ENCODE measurements around the gene SLC35E2B. TPM values are rescaled to one million over a fixed set of nuclear protein-coding genes. Genes with fewer than 3 reads are reported as not detected.

The SLC35E2B gene
- polyA plus RNA-seq, 3 donors: 59.0 to 65.3 (median 61.1) TPM

DNA sequence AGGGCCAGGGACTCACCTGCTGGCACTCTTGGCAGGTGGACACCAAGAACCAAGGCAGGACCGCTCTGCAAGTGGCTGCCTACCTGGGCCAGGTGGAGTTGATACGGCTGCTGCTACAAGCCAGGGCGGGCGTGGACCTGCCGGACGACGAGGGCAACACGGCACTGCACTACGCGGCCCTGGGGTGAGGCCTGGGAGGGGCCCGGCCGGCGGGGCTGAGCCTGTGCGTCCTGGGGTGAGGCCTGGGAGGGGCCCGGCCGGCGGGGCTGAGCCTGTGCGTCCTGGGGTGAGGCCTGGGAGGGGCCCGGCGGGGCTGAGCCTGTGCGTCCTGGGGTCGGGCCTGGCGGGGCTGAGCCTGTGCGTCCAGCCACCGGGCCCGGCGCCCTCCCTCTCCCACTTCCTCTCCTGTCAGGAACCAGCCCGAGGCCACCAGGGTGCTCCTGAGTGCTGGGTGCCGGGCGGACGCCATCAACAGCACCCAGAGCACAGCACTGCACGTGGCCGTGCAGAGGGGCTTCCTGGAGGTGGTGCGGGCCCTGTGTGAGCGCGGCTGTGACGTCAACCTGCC, 65.2 kb downstream of the SLC35E2B start:
- no peak for DNase-seq (ENCODE audit: low read depth in 3 of 3, low spot score in 2 of 3)

DNA sequence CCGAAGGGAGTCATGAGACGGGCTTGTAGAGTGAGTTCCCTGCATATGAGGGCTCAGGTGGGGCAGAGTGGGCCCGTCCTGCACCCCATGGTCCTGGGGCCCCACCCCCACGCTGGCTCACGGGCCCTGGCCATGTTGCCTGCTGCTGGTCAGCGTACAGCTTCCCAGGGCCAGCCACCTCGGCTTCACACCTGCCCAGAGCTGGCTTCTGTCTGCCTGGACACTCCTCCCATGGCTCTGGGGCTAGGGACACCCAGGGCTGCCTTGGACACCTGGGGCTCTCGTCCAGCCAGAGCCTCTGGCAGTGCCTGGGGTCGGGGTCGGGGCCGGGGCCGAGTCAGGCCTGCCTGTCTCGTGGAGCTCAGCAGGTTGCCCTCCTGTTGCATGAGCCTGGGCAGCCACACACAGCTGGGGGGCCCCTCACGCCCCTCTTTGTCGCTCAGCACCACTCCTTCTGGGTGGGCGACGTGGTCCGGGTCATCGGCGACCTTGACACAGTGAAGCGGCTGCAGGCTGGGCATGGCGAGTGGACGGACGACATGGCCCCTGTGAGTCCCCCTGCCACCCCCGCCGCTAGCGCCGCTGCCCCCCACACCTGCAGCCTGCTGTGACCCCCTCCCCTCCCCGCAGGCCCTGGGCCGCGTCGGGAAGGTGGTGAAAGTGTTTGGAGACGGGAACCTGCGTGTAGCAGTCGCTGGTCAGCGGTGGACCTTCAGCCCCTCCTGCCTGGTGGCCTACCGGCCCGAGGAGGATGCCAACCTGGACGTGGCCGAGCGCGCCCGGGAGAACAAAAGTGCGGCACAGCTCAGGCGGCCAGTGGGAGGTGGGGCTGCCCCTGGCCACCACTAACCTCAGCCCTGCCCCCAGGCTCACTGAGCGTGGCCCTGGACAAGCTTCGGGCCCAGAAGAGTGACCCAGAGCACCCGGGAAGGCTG, 66.1 kb downstream of the SLC35E2B start:
- no peak for DNase-seq (ENCODE audit: low read depth in 3 of 3, low spot score in 2 of 3)

DNA sequence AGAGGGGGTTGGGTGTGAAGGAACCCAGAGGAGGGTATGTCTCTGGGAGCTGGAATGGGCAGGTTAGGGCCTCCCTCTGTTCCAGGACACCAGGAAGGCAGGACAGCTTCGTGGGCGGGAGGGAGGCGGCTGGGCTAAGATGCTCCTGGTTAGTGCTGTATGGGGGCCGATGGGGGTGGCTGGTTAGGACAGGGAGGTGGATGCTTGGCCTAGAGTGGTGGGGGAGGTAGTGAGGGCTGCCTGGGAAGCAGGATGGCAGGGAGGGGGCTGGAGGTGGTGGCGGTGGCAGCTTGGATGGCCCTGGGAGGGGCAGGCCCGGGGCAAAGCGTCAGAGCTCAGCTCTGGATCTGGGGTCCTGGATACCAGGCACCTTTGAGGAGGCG, 66.8 kb downstream of the SLC35E2B start:
- DNase-seq (ENCODE audit: low read depth in 3 of 3, low spot score in 2 of 3): no peak

DNA sequence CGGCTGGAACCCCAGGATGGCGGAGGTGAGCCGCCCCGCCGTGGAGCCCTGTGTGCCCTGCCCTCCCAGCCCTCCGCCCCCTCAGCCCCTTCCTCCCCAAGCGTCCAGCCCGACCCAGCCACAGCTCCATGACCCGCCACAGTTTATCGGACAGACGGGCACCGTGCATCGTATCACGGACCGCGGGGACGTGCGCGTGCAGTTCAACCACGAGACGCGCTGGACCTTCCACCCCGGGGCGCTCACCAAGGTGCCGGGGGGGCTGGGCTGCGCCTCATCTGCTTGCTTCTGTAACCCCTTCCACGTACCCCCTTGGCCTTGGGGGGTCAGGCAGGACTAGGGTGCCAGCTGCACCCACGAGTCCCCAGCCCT, 67.2 kb downstream of the SLC35E2B start:
- no peak for DNase-seq (ENCODE audit: low read depth in 3 of 3, low spot score in 2 of 3)

DNA sequence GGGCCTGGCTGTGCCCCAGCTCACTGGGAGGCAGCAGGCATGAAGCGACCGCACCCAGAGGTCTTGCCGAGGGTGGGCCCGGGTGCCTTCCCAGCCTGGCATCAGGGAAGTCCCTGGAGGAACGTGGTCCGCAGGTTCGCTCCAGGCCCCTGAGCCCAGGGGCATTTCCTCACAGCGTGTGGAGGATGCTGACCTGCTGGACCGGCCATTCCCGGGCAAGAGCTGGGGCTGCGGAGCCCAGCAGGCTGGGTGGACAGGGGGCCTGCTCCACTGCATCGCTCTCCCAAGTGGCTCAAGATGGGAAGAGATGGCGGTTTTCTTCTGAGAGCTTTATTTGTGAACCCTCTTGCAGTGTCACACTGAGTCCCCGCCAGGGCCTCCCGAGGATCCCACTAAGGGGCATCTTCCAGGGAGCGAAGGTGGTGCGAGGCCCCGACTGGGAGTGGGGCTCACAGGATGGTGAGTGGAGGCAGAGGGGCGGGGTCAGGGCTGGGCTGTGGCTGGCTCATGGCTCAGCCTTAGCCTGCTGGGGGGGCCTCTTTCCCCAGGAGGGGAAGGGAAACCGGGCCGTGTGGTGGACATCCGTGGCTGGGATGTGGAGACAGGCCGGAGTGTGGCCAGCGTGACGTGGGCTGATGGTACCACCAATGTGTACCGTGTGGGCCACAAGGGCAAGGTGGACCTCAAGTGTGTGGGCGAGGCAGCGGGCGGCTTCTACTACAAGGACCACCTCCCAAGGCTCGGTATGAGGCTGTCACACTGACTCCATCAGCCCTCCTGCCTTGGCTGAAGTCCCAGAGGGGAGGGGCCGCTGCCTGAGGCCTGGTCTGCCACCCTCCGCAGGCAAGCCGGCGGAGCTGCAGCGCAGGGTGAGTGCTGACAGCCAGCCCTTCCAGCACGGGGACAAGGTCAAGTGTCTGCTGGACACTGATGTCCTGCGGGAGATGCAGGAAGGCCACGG, 67.9 kb downstream of the SLC35E2B start:
- DNase-seq (ENCODE audit: low read depth in 3 of 3, low spot score in 2 of 3): no peak

DNA sequence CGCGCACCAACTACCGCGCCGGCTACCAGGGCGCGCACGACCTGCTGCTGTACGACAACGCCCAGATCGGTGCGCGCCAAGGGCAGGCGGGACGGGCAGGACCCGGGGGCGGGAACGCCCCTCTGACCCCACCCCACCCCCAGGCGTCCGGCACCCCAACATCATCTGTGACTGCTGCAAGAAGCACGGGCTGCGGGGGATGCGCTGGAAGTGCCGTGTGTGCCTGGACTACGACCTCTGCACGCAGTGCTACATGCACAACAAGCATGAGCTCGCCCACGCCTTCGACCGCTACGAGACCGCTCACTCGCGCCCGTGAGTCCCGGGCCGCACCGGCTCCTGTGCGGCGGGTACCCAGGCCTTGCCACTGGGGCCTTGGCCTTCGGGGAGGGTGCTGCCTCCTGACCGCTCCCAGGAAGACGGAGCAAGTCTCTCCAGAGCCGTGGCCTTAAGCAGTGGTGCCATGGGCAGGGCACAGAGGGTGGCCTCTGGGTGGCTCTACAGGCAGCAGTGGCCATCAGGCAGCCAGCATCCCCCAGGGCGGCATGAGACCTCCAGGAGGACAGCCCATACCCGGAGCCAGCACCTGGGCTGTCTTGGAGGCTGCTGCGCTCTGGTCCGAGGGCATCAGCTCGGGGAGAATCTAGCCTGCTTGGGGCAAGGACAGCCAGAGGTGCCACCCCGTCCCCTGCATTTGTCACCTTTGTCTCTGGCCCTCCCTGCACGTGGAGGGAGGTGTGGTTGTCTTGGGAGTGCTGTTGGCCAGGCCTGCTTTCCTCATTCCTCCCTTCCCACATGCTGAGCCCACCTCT, 68.8 kb downstream of the SLC35E2B start:
- no peak for DNase-seq (ENCODE audit: low read depth in 3 of 3, low spot score in 2 of 3)

DNA sequence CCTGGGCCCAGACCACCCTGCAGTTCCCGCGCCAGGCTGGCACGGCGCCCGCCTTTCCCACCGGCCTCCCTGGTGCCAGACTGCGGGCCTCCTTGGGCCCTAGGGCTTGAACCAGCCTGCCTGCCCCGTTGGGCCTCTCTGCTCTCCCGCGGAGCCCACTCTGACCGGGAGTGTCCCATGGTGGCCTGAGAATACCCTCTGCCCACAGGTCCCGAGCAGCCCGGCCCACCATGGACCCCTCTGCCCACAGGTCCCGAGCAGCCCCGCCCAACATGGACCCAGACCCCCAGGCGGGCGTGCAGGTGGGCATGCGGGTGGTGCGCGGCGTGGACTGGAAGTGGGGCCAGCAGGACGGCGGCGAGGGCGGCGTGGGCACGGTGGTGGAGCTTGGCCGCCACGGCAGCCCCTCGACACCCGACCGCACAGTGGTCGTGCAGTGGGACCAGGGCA, 69.4 kb downstream of the SLC35E2B start:
- no peak for DNase-seq (ENCODE audit: low read depth in 3 of 3, low spot score in 2 of 3)

DNA sequence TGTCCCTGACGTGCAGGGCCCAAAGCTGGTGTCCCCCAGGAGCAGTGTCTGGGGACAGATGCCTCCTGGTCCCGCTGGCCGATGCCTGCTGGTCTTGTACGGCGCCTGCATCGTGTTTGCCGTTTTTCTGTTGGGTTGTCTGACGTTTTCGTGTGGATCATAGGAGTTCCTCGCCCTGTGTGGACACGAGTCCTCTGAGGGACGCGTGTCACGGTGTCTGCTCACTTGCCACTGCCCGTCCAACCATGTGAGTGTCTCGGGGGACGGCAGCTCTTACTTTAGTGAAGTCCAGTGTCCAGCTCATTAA, 69.9 kb downstream of the SLC35E2B start:
- no peak for DNase-seq (ENCODE audit: low read depth in 3 of 3, low spot score in 2 of 3)

DNA sequence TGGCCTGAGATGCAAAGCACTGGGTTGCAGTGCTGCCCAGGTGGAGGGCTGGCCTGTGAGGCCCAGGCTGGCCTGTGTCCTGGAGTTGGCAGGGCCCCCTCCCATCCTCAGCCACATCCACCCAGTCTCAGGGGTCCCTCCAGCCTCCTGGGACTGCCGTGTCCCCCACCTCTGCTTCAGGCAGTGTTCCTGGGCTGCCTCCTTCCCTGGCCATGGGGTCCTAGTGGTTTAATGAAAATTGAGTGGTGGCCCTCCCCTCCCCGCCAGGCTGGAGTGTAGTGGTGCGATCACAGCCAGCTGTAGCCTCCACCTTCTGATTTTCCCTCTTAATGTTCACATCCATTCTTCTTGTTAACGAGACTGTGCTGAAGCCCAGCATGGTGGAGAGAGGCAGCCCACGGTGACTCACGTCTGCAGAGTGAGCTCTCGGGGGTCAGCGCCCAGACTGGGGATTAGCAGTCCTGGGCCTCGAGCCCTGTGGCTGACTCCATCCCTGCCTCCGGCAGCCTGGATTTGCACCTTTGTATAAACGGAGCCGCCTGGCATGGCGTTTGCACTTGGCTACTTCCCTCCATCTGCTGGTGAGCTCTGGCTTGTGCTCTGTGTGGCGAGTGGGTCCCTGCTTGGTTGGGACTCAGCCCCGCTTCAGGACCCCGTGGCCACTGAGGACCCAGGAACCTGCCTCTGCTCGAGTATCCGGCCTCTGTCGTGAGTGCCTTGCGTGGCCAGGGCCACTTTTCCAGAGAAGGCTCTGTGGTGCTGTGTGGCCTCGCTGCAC, 70.4 kb downstream of the SLC35E2B start:
- no peak for DNase-seq (ENCODE audit: low read depth in 3 of 3, low spot score in 2 of 3)

DNA sequence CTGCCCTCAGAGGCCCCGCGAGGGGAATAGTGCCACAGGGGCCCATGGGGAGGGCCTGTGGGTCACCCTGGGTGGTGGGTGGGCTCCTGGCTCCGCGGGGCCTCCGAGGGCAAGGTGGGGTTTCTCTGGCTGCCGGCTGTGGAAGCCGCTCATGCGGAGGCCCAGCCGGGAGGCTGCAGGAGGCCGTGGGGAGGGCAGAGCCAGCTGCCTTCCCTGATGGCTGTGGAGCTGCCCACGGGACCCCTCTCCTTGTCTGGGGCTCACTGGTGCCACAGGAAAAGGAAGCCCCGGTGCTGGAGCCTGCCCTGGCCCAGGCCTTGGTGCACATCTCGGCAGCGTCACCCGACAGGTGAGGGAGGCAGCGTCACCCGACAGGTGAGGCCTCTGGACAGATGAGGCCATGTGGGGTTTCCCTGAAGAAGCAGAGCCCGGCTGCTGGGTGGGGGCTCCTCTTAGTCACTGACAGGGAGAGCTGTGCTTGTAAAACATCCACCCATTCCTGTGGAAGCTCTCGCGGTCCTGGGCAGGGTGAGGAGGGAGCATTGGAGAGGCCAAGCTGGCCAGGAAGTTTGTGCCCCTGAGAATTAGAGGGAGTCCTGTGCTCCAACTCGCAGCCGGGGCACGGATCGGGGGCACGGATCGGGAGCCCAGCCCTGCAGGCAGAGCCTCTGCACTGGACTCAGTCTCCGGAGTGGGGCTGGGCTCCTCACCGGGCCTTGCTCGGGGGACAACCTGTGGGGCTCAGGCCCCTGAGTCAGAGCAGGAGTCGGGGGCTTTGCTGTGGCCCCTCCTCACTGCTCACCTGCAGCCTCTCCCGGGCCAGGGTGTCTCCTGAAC, 71.2 kb downstream of the SLC35E2B start:
- no peak for DNase-seq (ENCODE audit: low read depth in 3 of 3, low spot score in 2 of 3)

DNA sequence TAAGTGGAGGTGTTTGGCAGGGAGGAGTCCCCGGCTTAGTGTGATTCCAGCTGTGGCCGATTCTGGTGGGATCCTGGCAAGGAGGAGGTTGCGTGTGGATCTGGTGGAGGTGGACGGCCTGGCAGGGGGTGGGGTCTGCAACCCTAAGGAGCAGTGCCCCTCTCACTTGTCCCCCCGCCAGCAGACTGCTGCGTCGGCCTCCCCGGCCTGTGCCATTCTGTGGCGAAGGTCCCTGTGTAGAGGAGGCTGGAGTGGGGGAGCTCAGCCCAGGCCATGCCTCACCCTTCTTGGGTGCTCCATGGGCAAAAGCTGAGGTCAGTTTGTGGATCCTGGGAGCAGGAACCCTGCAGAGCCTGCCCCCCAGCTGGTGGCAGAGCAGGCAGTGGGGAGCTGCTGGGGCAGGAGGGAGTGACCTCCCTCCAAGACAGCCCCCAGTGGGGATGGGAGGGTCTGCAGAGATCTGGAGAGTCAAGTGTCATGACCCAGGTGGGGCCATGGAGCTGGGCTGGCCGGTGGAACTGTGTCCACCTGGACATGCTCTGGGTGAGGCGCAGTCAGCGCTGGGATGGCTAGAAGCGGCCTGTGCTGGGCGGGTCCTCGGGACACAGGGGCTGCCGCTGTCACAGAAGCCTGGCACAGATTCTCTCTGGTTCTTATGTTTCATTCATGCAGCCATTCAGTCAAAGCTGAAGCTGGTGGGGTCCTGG, 72.0 kb downstream of the SLC35E2B start:
- DNase-seq (ENCODE audit: low read depth in 3 of 3, low spot score in 2 of 3): no peak

DNA sequence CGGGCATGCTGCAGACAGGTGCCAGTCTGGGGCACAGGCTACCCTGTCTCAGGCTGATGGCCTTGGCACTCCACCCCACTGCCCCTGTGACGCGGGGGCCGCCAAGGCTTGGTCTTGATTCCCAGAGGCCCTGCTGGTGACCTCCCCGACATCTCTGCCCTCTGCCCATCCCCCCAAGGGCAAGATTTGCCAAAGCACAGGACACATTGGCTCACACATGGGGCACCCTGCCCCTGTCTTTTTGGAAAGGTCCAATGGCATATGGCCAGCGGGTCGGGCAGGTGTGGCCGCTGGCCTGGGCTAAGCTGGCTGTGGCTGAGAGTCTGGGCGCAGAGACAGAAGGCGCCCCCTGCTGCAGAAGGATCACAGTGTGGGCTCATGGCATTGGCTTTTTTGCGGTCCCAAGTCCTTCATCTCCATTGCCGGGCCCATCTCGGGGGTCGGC, 72.7 kb downstream of the SLC35E2B start:
- DNase-seq (ENCODE audit: low read depth in 3 of 3, low spot score in 2 of 3): no peak

DNA sequence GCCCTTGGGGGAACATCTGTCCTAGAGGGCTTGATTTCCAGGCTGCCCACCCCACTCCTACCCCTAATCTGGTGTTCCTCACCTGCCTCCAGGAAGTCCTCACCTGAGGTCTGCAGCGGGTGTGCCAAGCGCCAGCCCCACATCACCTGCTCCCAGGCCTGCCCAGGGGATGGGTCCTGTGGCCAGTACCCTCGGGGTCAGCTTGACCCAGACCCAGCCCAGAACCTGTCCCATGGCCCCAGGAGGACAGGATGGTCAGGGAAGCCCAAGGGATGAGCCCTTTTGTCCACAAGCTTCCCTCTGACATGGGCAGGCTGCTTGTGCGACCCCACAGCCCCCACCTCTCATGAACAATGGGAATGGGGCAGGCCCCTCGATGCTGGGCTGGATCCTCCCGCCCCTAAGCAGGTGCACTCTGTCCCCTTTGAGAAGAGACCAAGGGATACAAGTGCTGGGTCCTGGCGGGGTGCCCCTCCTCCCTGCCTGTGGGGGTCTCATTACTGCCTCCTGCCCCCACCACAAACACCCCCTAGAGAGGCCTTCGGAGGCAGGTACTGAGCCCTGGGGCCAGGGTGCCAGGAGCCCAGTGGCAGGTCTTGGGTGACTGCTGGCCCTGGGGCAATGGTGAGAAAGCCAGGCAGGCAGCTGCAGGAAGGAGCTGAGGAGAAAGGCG, 74.1 kb downstream of the SLC35E2B start:
- DNase-seq (ENCODE audit: low read depth in 3 of 3, low spot score in 2 of 3): no peak

DNA sequence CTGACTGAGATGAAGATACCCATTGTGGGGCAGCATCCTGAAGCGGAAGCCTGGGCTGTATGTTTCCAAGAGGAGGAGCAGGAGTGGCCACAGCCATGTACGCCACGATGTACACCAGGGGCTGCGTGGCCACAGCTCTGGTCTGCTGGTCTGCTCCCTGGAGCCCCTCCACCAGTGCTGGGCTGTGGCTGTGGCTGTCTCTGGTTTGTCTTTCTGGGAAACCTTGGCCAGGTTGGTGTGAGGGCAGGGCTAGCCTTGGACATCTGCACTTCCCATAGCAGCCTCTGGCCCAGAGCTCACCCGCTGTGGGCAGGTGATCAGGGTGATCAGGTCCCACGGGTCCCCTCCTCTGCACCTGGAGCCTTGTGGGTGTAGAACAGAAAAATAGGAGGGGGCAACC, 74.7 kb downstream of the SLC35E2B start:
- DNase-seq (ENCODE audit: low read depth in 3 of 3, low spot score in 2 of 3): no peak

DNA sequence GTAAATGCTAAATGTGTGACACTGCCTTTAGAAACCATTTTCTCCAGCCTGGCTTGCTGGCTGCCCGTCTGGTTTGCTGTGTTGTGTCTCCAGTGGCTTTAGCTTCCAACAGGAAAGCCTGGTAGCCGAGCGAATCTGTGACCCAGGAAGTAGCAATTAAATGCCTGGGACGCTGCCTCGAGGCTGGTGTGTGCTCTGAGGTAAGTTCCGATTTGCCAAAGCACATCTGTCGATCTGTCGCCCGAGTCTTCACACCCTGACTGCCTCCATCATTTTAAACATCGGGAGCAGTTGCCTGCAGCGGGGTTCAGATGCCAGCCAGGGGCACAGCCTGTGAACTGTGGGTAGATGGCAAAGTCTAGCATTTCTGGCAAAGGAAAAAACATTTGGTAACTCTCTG, 75.1 kb downstream of the SLC35E2B start:
- DNase-seq (ENCODE audit: low read depth in 3 of 3, low spot score in 2 of 3): no peak

DNA sequence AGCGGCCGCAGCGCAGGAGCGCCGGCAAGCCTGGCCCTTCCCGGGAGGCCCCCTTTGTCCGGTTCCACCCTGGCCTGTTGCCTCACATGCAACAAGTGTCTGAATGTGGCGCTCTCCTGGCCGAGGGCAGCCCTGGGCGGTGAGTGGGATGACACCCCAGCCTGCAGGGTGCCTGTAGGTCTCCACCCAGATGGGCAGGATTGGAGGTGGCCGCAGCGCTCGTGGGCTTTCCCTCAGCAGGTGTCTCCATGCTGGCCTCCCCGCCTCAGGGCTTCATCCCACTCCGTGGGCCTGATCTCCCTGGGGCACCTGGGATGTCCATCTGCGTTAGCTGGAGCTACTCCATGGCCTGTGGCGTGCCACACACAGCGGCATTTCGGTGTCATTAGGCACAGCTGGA, 75.8 kb downstream of the SLC35E2B start:
- DNase-seq (ENCODE audit: low read depth in 3 of 3, low spot score in 2 of 3): no peak

DNA sequence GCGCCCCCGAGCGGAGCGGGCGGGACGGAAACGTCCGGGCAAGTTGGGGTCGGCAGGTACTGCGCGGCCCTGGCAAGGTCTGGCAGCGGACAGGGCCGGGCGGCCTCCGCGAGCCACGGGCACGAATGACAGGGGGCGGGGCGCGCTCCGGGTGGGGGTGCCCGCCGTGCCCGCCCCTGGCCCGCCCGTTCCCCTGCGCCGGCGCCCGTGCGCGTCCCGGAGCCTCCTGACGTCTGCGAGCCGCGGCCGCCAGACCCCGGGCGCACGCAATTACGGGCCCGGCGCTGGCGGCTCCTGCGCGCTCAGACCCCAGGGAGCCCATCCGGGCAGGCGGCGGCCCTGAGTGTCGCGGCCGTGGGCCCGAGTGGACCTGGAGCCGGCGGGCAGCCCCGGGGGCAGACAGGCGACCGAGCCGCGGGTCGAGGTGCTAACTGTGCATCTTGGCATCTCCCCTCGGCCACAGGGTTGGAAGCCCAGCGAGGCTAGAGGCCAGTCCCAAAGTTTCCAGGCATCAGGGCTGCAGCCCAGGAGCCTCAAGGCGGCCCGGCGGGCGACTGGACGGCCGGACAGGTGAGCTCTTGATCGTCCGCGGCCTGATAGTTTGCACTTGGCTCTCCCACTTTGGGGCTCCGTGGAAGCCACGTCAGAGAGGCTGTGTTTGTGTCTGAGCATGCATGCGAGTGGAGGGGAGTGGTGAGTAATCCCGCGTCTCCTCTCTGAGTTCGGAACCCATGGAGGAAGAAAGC, 76.4 kb downstream of the SLC35E2B start:
- DNase-seq (ENCODE audit: low read depth in 3 of 3, low spot score in 2 of 3): no peak

All from right renal cortex interstitium (tissue), 3 donors.